ENCODE measurements around the gene ARGFX. TPM values are rescaled to one million over a fixed set of nuclear protein-coding genes. Genes with fewer than 3 reads are reported as not detected.

ARGFX gene
- total and polyA plus RNA-seq, 2 experiments from 2014 or later = not detected

- Mint-ChIP-seq H3K27me3 (ENCODE audit: insufficient read depth, low read depth, poor library complexity) (no peaks in the 10 kb centered on the region), H3K36me3 (ENCODE audit: low read depth) (peaks cover 65% of the 10 kb centered on the region), H3K4me1 (no peaks in the 10 kb centered on the region), H3K27ac (no peak overlapping the region), H3K9me3 (no peaks in the 10 kb centered on the region), H3K4me3 (no peak overlapping the region)
- TF ChIP-seq ZNF331 (CRISPR knock-in tag; IDR thresholded peaks at IDR 0.05; ENCODE audit: low read depth) (no peak), ZNF114 (CRISPR knock-in tag; IDR thresholded peaks at IDR 0.05) (no peak), EZH2 (IDR thresholded peaks at IDR 0.05; ENCODE audit: low read depth, unreplicated experiment) (no peak), ETS1 (IDR thresholded peaks at IDR 0.05) (no peak), CTCF (conservative IDR thresholded peaks at IDR 0.05; ENCODE audit: low read depth in 2 of 2) (no peak), CREB1 (CRISPR knock-in tag; IDR thresholded peaks at IDR 0.05; ENCODE audit: low read depth) (no peak), EZH2phosphoT487 (IDR thresholded peaks at IDR 0.05; ENCODE audit: unreplicated experiment) (no peak), STAT1 (IDR thresholded peaks at IDR 0.05; ENCODE audit: unreplicated experiment) (no peak), NANOG (IDR thresholded peaks at IDR 0.05; ENCODE audit: borderline replicate concordance) (no peak), REST (IDR thresholded peaks at IDR 0.05; ENCODE audit: unreplicated experiment) (no peak), ZNF462 (CRISPR knock-in tag; IDR thresholded peaks at IDR 0.05) (no peak), JUNB (IDR thresholded peaks at IDR 0.05; ENCODE audit: unreplicated experiment) (no peak), POLR2AphosphoS5 (IDR thresholded peaks at IDR 0.05; ENCODE audit: low read depth) (no peak)
- Histone ChIP-seq H3K9me2 (ENCODE audit: insufficient read depth) (no peaks in the 10 kb centered on the region), H2AFZ (no peak overlapping the region), H4K20me1 (replicated peaks; ENCODE audit: insufficient read depth) (peaks cover 8% of the 10 kb centered on the region; the same call in 1 of the 2 replicates), H3K4me1 (ENCODE audit: insufficient read depth) (no peaks in the 10 kb centered on the region), H3K27me3 (ENCODE audit: insufficient read depth) (no peaks in the 10 kb centered on the region), H3K79me2 (replicated peaks; ENCODE audit: insufficient read depth) (peaks cover 21% of the 10 kb centered on the region), H3K4me2 (no peak overlapping the region), H3K4me3 (no peak overlapping the region), H3K27ac (ENCODE audit: low read depth) (no peak overlapping the region), H3K36me3 (ENCODE audit: insufficient read depth) (peaks cover 23% of the 10 kb centered on the region), H3F3A (replicated peaks; ENCODE audit: low read depth) (no peaks in the 10 kb centered on the region)
- no peak for DNase-seq (ENCODE audit: low spot score)
- ATAC-seq = no peak
These were observed 47.2 kb upstream of the ARGFX start for GRCh38 chr3:121520510-121520909.
